Body of pancreas (tissue), 4 donors: Measurements from ENCODE around the gene TJP3. TPM values are rescaled to one million over a fixed set of nuclear protein-coding genes. Genes with fewer than 3 reads are reported as not detected.

Source experiments
- ATAC-seq: fragments of 150-250 bp; one replicate; pipeline ENCODE4 v1.9.1; 2016
- DNase-seq, 4 donors: peaks; one replicate each; pipeline ENCODE4 v3.0.0-alpha.2; 2019
- H3K27ac ChIP-seq, 4 donors: fragments of 200-600 bp; sonication (generic); 1 replicate in 3 of 4; 2 replicates in 1 of 4; pipeline versions ENCODE4 v1.5.1 to v1.6.1; 2016 to 2019; ENCODE audit warnings: mild to moderate bottlenecking in 1 of 4, mixed read lengths in 1 of 4, moderate library complexity in 1 of 4
- H3K27me3 ChIP-seq, 2 donors: fragments of 200-600 bp; sonication (generic); one replicate each; pipeline ENCODE4 v1.6.0; 2016; ENCODE audit warnings: mild to moderate bottlenecking in 1 of 2
- H3K36me3 ChIP-seq, 2 donors: fragments of 200-600 bp; sonication (generic); replicated peaks in 1 of 2; 2 replicates each; pipeline ENCODE4 v1.5.1; 2016; ENCODE audit warnings: low read depth in 2 of 2; ENCODE audit not compliant: insufficient read depth in 1 of 2
- H3K4me1 ChIP-seq: fragments of 200-600 bp; sonication (generic); one replicate; pipeline ENCODE4 v1.6.0; 2016
- H3K4me3 ChIP-seq, 2 donors: fragments of 200-600 bp; sonication (generic); 1 replicate in 1 of 2; 2 replicates in 1 of 2; pipeline ENCODE4 v1.5.1; 2016 to 2019
- H3K9me3 ChIP-seq, 3 donors: fragments of 200-600 bp; sonication (generic); 1 replicate in 2 of 3; 2 replicates in 1 of 3; pipeline ENCODE4 v1.5.1; 2016
- POLR2A ChIP-seq, 3 donors: fragments of 450-650 bp; IDR thresholded peaks; one replicate each; pipeline ENCODE4 v1.6.1; 2016; ENCODE audit warnings: antibody characterized with exemption in 3 of 3, mild to moderate bottlenecking in 2 of 3
- WGBS, 2 donors: methylation state at CpG; one replicate each; pipeline ENCODE4 v1.1.5; 2017; 5-methylcytosine and 5-hydroxymethylcytosine counted together
- intact Hi-C: fragments of 100-400 bp; cut with DNase I; formaldehyde crosslinking; loops from one replicate; pipeline ENCODE4 v1.15.1; 2023
- total RNA-seq, 2 donors: library from RNA; depleted of rRNA; stranded (reverse); fragments of >200 nt; gene quantifications; one replicate each; pipeline ENCODE4 v1.1.0, GENCODE V29; 2016
- TF ChIP-seq, protein P1 (sequence below), 7 experiments: fragments of 450-650 bp in 4 of 7; fragments of 200-600 bp in 3 of 7; sonication (generic) in 3 of 7; IDR thresholded peaks; one replicate each; pipeline ENCODE4 v1.5.1; 2016 to 2019; ENCODE audit warnings: antibody characterized with exemption in 7 of 7

Gene TJP3
- total RNA-seq, 2 donors from 2014 or later: 15.8 to 21.4 TPM

DNA sequence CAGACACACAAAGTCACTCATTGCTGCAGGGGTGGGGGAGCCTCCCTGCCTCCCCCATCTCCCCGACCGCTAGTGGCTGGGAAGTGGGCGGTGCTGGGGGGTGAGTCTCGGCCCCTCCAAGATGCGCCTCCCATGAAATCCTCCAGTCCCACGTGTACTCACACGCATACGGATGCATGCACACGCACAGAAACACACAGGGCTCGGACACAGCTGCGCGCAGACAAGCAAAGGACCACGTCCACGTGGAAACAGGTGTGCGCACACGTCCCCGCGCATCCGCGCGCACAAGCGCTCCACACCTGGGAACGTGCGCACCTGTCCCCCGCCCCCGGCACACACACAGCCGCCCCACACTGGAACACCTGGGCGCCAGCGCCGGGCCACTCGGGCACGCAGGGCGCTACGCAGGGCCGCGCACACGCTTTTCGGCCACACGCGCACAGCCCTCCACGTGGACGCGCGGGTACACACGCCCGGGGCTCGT lies 77.3 kb downstream of the TJP3 start:
- H3K27me3 ChIP-seq: no peaks in the 10 kb centered on the region
- H3K27ac ChIP-seq: no peak overlapping the region
- peaks cover 0 to 23% (median 6%) of the 10 kb centered on the region in 3 donors for H3K9me3 ChIP-seq
- intact Hi-C loops: no loop called here
- H3K4me3 ChIP-seq: no peak overlapping the region
- WGBS, 2 donors: 0% methylated on average over 33 of the region's 47 CpGs; no CpG with 5 or more reads in 1 of the 2 donors
- DNase-seq (no peak), ATAC-seq (no peak)
- no peak for TF ChIP-seq POLR2A (IDR thresholded peaks at IDR 0.05)
- TF ChIP-seq, protein P1, sequence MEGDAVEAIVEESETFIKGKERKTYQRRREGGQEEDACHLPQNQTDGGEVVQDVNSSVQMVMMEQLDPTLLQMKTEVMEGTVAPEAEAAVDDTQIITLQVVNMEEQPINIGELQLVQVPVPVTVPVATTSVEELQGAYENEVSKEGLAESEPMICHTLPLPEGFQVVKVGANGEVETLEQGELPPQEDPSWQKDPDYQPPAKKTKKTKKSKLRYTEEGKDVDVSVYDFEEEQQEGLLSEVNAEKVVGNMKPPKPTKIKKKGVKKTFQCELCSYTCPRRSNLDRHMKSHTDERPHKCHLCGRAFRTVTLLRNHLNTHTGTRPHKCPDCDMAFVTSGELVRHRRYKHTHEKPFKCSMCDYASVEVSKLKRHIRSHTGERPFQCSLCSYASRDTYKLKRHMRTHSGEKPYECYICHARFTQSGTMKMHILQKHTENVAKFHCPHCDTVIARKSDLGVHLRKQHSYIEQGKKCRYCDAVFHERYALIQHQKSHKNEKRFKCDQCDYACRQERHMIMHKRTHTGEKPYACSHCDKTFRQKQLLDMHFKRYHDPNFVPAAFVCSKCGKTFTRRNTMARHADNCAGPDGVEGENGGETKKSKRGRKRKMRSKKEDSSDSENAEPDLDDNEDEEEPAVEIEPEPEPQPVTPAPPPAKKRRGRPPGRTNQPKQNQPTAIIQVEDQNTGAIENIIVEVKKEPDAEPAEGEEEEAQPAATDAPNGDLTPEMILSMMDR (IDR thresholded peaks at IDR 0.05): no peak
- H3K36me3 ChIP-seq: no peaks in the 10 kb centered on the region
- peaks cover 5% of the 10 kb centered on the region for H3K4me1 ChIP-seq

DNA sequence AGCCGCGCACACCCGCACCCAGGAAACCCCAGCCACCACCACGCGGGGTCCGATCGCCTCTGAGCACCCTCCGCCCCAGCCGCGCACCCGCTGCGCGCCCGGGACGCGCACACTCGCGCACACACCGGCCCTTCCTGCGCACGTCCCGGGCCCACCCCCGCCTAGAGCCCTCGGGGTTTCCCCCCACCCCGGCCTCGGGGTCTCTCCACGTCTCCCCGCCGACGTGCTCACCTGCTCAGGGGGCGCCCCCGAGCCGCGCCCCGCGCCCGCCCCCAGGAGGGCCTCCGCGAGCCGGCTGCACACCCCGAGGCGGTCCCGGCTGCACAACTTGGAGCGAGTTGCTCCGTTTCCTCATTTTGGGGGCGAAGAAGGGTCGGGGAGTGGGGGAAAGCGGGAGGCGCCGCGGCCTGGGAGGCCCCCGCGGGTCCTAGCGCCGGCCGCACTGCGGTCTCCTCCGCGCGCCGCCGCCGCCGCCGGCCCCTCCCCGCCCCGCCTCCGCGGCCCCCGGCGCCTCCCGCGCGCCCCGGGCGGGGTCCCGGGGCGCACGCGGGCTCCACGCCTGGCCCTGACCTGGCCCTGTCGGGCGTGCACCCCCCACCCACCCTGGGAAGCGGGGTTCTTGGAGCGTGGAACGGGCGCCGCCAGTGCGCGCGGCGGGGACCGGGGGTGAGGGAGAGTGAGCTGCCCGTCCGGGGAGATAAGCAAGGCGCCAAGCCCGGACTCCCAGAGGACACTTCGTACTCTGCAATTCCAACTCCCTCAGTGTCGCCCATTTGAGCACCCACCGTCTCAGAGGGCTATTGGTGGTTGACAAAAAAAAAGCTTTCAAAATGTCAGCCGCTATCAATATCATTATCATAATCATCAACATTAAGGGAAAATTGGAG lies 78.0 kb downstream of the TJP3 start, which contains the start of gene MATK:
TSS of gene MATK (minus strand) at position 444 of the 887 bp plus-strand sequence. CDS start 1,246 bp downstream, outside the sequence.
- intact Hi-C loops: no loop called here
- Histone ChIP-seq H3K4me3 (no peak within 1 kb of the TSS), H3K9me3 (peaks cover 0 to 18% (median 5%) of the 10 kb centered on the region in 3 donors), H3K36me3 (no peaks in the 10 kb centered on the region), H3K4me1 (peaks cover 5% of the 10 kb centered on the region), H3K27ac (no peak within 1 kb of the TSS), H3K27me3 (no peaks in the 10 kb centered on the region)
- ATAC-seq: no peak
- TF ChIP-seq, protein P1 (IDR thresholded peaks at IDR 0.05): no peak
- no peak for TF ChIP-seq POLR2A (IDR thresholded peaks at IDR 0.05)
- no peak for DNase-seq
- 3 to 40% methylated on average over 5 to 78 of the region's 101 CpGs for WGBS, 2 donors

DNA sequence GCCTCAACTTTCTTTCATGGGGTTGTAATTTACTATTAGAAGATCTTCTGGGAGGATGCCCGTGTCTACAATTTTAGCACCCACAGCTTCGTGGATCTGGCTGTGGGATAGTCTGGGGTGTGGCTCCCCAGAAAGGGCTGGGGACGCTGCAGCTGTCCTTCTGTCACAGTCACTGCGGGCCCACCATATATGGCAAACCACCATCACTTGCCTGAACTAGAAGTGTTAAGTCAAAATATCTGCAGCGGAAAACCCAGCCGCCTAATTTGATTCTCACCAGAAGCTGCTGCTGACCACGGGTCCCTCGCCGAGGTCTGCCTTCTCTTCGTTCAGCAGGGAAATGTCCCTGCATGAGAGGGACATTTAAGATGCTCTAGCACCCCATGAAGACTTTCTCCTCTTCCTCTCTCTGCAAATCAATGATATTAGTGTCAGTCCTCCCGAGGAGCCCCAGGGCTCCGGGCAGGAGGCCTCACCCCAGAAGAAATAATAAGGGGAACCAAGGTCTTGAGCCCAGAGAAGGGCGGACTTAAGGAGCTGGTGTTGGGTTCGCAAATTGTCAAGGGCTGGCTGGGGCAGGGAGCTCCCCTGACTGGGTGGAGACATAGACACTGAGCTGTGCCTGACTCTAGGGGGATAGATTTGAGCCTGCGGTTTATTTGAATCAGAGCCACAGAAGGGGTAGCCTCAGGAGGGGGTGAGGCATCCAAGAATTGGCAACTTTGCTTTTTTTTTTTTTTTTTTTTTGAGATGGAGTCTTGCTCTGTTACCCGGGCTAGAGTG lies 81.0 kb downstream of the TJP3 start:
- H3K9me3 ChIP-seq: no peaks in the 10 kb centered on the region
- TF ChIP-seq POLR2A (IDR thresholded peaks at IDR 0.05): no peak
- peaks cover 5% of the 10 kb centered on the region for H3K4me1 ChIP-seq
- no peak for DNase-seq
- intact Hi-C loops: no loop called here
- no peak overlapping the region for H3K4me3 ChIP-seq
- H3K27ac ChIP-seq: no peak overlapping the region
- H3K36me3 ChIP-seq: no peaks in the 10 kb centered on the region
- ATAC-seq: no peak
- WGBS, 2 donors: 46 to 47% methylated on average over 12 to 15 of the region's 16 CpGs
- no peaks in the 10 kb centered on the region for H3K27me3 ChIP-seq

DNA sequence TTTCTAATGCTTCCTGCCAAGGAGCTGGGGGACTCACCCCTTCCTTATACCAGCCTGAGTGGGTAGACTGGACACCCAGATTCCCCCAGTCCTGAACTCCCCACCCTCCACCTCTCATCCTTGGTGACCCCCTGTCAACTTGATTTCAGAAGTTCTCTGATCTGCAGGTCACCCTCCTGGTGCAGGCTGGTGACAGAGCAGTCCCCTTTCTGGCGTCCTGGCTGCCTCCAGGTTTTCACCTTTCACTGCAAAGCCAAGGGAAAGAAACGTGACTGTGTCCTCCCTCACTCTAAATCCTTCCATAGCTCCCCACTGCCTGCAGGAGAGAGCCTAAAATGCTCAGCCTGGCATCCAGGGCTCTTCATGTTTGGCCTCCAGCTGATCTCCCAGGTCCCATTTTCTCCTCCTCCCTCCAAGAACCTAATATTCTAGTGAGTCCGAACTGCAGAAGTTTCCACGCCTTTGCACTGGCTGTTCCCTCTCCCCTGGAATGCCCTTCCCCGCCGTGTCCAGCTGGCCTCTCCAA lies 82.1 kb downstream of the TJP3 start:
- H3K27ac ChIP-seq: no peak overlapping the region
- TF ChIP-seq, protein P1 (IDR thresholded peaks at IDR 0.05): no peak
- TF ChIP-seq POLR2A (IDR thresholded peaks at IDR 0.05): no peak
- peaks cover 5% of the 10 kb centered on the region for H3K4me1 ChIP-seq
- intact Hi-C loops: no loop called here
- no peaks in the 10 kb centered on the region for H3K36me3 ChIP-seq
- H3K27me3 ChIP-seq: no peaks in the 10 kb centered on the region
- no peak overlapping the region for H3K4me3 ChIP-seq
- no peaks in the 10 kb centered on the region for H3K9me3 ChIP-seq
- DNase-seq (no peak), ATAC-seq (no peak)
- 53 to 66% methylated on average over 5 to 6 of the region's 6 CpGs for WGBS, 2 donors

DNA sequence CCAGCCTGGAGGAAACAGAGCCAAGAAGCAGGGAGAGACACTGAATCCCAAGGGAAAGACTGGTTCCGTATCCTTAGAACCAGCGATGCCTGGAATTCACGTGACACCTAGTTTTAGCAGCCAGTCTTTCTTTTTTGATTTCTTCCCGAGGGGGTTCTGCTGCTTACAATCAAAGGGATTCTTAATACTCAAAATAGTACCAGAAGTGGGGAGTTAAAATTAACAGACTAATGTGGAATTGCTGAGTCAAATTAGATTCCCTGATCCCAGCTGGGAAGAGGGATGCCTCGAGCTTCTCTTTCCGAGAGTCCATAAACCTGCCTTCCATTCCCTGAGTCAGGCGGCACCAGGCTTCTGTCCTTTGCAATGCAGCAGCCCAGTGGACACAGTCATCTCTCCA lies 82.8 kb downstream of the TJP3 start:
- Histone ChIP-seq H3K4me3 (no peak overlapping the region), H3K4me1 (peaks cover 2% of the 10 kb centered on the region), H3K9me3 (no peaks in the 10 kb centered on the region), H3K27ac (no peak overlapping the region), H3K36me3 (no peaks in the 10 kb centered on the region), H3K27me3 (no peaks in the 10 kb centered on the region)
- ATAC-seq: no peak
- 71 to 78% methylated on average over 7 of the region's 7 CpGs for WGBS, 2 donors
- no peak for TF ChIP-seq POLR2A (IDR thresholded peaks at IDR 0.05)
- TF ChIP-seq, protein P1 (IDR thresholded peaks at IDR 0.05): no peak
- no peak for DNase-seq
- intact Hi-C loops: no loop called here
